MG63 (cell line): ENCODE results near the gene TANC1. TPM values are rescaled to one million over a fixed set of nuclear protein-coding genes. Genes with fewer than 3 reads are reported as not detected.

Source experiments
- DNase-seq: peaks from one replicate; pipeline ENCODE4 v3.0.0-alpha.2; 2020
- H3K27me3 ChIP-seq: fragments of 250-450 bp; sonication (Bioruptor Pico); 2 replicates; pipeline ENCODE4 v1.5.1; 2020; ENCODE audit warnings: mild to moderate bottlenecking, moderate library complexity
- H3K36me3 ChIP-seq: fragments of 250-450 bp; sonication (Bioruptor Pico); 2 replicates; pipeline ENCODE4 v1.5.1; 2020; ENCODE audit warnings: mild to moderate bottlenecking, moderate library complexity
- H3K4me3 ChIP-seq: fragments of 250-450 bp; sonication (Bioruptor Pico); 2 replicates; pipeline ENCODE4 v1.5.1; 2020; ENCODE audit warnings: mild to moderate bottlenecking, moderate library complexity
- H3K9me3 ChIP-seq: fragments of 250-450 bp; sonication (Bioruptor Pico); 2 replicates; pipeline ENCODE4 v1.5.1; 2020; ENCODE audit warnings: mild to moderate bottlenecking, moderate library complexity
- total RNA-seq: library from RNA; depleted of rRNA; stranded (reverse); fragments of >200 nt; shearing (Covaris generic); gene quantifications from 2 replicates; pipeline ENCODE4 v1.2.3, GENCODE V29; 2014; ENCODE audit warnings: low replicate concordance; rRNA removed

TANC1 gene
- total RNA-seq, 1 experiment from 2014 or later: 8.8 TPM

DNA sequence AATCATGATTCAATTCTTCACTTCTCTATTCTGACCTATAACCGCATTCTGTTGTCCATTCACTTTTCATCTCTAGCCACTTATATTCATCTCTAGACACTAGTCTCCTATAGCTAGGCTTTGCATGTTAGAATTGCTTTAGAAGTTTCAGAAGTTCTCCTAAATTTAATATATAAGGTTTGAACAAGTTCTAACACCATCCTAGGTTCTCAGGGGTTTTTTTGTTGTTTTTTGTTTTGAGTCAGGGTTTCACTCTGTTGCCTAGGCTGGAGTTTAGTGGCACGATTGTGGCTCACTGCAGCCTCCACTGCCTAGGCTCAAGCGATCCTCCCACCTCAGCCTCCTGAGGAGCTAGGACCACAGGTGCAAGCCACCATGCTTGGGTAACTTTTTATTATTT lies 298.1 kb downstream of the TANC1 start:
- no peaks in the 10 kb centered on the region for H3K27me3 ChIP-seq
- no peak for DNase-seq
- H3K36me3 ChIP-seq: no peaks in the 10 kb centered on the region
- H3K4me3 ChIP-seq: no peak overlapping the region
- H3K9me3 ChIP-seq: no peaks in the 10 kb centered on the region

- DNase-seq: no peak
- H3K9me3 ChIP-seq: no peaks in the 10 kb centered on the region
Measured at GRCh38 chr2:159267921-159268320, 299.5 kb downstream of the TANC1 start.

GRCh38 chr2:159270744-159271379 lies 302.4 kb downstream of the TANC1 start:
- no peak for DNase-seq
- Histone ChIP-seq H3K36me3 (no peaks in the 10 kb centered on the region), H3K9me3 (no peaks in the 10 kb centered on the region), H3K27me3 (no peaks in the 10 kb centered on the region), H3K4me3 (no peak overlapping the region)

More at GRCh38 chr2:159267921-159268320, 299.5 kb downstream of the TANC1 start:
- Histone ChIP-seq H3K4me3 (no peak overlapping the region), H3K36me3 (no peaks in the 10 kb centered on the region), H3K27me3 (no peaks in the 10 kb centered on the region)

GRCh38 chr2:159272156-159272555 lies 303.7 kb downstream of the TANC1 start:
- Histone ChIP-seq H3K36me3 (no peaks in the 10 kb centered on the region), H3K9me3 (no peaks in the 10 kb centered on the region), H3K4me3 (no peak overlapping the region), H3K27me3 (no peaks in the 10 kb centered on the region)
- no peak for DNase-seq

- Histone ChIP-seq H3K27me3 (no peaks in the 10 kb centered on the region), H3K9me3 (no peaks in the 10 kb centered on the region), H3K36me3 (no peaks in the 10 kb centered on the region; the same call in 1 of the 2 replicates), H3K4me3 (no peak overlapping the region)
- DNase-seq: no peak
Measured at GRCh38 chr2:159275111-159275510, 306.7 kb downstream of the TANC1 start.

- no peak overlapping the region for H3K4me3 ChIP-seq
- DNase-seq: no peak
- H3K9me3 ChIP-seq: no peaks in the 10 kb centered on the region
- H3K27me3 ChIP-seq: no peaks in the 10 kb centered on the region
- no peaks in the 10 kb centered on the region; the same call in 1 of the 2 replicates for H3K36me3 ChIP-seq
Measured at GRCh38 chr2:159279700-159280099, 311.3 kb downstream of the TANC1 start.

- no peak overlapping the region for H3K4me3 ChIP-seq
- H3K9me3 ChIP-seq: no peaks in the 10 kb centered on the region
- no peaks in the 10 kb centered on the region for H3K27me3 ChIP-seq
- DNase-seq: no peak
- no peaks in the 10 kb centered on the region; the same call in 1 of the 2 replicates for H3K36me3 ChIP-seq
Measured at GRCh38 chr2:159281002-159281401, 312.6 kb downstream of the TANC1 start.

Other genes starting within 250 kb of the TANC1 start
- gene DAPL1, start 173.3 kb upstream of the TANC1 start, total RNA-seq: not detected in 2 replicates